ENCODE results near the gene RASGRF2. TPM values are rescaled to one million over a fixed set of nuclear protein-coding genes. Genes with fewer than 3 reads are reported as not detected.

Gene RASGRF2
- total RNA-seq, 4 donors from 2014 or later: 3.3 to 26.4 (median 12.3) TPM

DNA sequence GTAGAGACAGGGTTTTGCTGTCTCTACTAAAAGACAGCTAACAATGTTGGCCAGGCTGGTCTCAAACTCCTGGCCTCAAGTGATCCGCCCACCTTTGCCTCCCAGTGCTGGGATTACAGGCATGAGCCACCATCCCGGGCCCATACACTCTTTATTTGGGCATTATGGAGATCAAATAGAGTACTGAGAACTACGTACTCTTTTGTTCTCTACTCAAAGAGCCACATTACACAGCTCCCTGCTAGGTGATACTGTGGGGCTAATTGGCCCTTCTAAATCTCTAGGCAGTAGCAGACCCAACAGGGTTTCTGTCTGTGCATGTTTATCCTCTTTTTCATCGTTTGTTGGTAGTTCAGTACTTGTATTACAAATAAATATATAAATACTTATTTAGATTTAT lies 289.1 kb downstream of the RASGRF2 start:
- H3K4me1 ChIP-seq: no peaks in the 10 kb centered on the region
- no peaks in the 10 kb centered on the region for H3K9me3 ChIP-seq
- no peak overlapping the region for H3K4me3 ChIP-seq
- no peak overlapping the region for H3K27ac ChIP-seq
- H3K36me3 ChIP-seq: no peaks in the 10 kb centered on the region
- intact Hi-C loops (cut with DNase I; ENCODE audit: low total_unique reads): no loop called here
- no peak for TF ChIP-seq POLR2A (IDR thresholded peaks at IDR 0.05)
- TF ChIP-seq, protein P1, sequence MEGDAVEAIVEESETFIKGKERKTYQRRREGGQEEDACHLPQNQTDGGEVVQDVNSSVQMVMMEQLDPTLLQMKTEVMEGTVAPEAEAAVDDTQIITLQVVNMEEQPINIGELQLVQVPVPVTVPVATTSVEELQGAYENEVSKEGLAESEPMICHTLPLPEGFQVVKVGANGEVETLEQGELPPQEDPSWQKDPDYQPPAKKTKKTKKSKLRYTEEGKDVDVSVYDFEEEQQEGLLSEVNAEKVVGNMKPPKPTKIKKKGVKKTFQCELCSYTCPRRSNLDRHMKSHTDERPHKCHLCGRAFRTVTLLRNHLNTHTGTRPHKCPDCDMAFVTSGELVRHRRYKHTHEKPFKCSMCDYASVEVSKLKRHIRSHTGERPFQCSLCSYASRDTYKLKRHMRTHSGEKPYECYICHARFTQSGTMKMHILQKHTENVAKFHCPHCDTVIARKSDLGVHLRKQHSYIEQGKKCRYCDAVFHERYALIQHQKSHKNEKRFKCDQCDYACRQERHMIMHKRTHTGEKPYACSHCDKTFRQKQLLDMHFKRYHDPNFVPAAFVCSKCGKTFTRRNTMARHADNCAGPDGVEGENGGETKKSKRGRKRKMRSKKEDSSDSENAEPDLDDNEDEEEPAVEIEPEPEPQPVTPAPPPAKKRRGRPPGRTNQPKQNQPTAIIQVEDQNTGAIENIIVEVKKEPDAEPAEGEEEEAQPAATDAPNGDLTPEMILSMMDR (IDR thresholded peaks at IDR 0.05): no peak
- H3K27me3 ChIP-seq: no peaks in the 10 kb centered on the region
- DNase-seq: no peak

DNA sequence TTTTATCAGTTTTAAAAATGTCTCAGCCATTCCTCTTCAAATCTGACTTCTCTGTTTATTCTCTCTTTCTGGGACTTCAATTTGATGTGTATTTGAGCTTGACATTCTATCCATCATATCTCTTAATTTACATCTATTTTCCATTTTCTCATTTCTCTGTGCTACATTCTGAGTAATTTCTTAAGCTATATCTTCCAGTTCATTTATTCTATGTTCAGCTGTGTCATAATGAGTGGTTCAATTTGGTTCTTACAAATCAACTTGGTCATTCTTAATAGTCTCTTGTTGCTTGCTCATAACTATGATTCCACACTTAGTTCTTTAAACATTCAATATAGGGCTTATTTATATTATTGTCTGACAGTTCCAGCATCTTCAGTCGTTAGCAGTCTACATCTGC lies 289.8 kb downstream of the RASGRF2 start:
- intact Hi-C loops (cut with DNase I; ENCODE audit: low total_unique reads): no loop called here
- H3K9me3 ChIP-seq: no peaks in the 10 kb centered on the region
- no peaks in the 10 kb centered on the region for H3K4me1 ChIP-seq
- H3K4me3 ChIP-seq: no peak overlapping the region
- no peak for DNase-seq
- H3K27ac ChIP-seq: no peak overlapping the region
- H3K36me3 ChIP-seq: no peaks in the 10 kb centered on the region
- no peaks in the 10 kb centered on the region for H3K27me3 ChIP-seq
- TF ChIP-seq, protein P1 (IDR thresholded peaks at IDR 0.05): no peak
- TF ChIP-seq POLR2A (IDR thresholded peaks at IDR 0.05): no peak

DNA sequence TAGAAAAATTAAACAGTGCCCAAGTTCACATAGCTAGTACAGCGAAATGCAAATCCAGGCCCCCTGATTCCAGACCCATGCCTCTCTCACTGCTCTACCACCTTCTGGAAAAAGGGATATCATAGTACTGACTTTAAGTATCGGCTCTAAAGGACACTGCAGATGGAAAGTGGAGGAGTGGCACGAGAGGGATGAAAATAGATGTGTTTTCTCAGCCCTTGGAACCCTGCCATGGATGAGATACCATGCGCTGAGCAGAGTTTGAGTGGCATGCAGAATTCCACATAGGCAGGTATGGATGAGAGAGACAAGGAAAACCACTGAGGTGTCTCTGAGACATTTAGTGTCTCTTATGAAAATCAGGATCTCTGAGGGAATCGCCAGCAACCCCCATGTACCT lies 291.8 kb downstream of the RASGRF2 start:
- Histone ChIP-seq H3K9me3 (no peaks in the 10 kb centered on the region), H3K4me1 (no peaks in the 10 kb centered on the region), H3K27ac (no peak overlapping the region), H3K4me3 (no peak overlapping the region), H3K27me3 (no peaks in the 10 kb centered on the region), H3K36me3 (no peaks in the 10 kb centered on the region)
- no peak for DNase-seq
- no peak for TF ChIP-seq POLR2A (IDR thresholded peaks at IDR 0.05)
- TF ChIP-seq, protein P1 (IDR thresholded peaks at IDR 0.05): no peak
- intact Hi-C loops (cut with DNase I; ENCODE audit: low total_unique reads): no loop called here

DNA sequence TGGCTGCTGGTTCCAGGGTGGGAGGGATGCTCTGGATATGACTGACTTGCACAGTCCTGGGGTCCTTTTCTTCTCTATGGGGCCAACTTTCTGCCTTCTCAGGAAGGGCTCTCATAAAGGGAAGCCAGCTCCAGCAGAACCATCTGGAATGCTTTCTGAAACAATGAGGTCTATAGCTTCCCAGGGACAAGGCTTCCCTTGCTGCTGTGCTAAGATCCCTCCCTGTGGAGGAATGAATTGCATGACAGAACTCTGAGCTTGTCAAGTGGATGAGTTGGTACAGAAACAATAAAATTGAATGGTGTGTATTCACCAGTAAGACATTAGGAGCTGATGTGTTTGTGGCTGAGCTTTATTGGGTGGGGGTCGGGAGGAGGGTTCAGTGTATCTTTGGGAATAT lies 292.7 kb downstream of the RASGRF2 start:
- Histone ChIP-seq H3K36me3 (no peaks in the 10 kb centered on the region), H3K9me3 (no peaks in the 10 kb centered on the region), H3K4me3 (no peak overlapping the region), H3K27ac (no peak overlapping the region), H3K27me3 (no peaks in the 10 kb centered on the region), H3K4me1 (no peaks in the 10 kb centered on the region)
- TF ChIP-seq POLR2A (IDR thresholded peaks at IDR 0.05): no peak
- TF ChIP-seq, protein P1 (IDR thresholded peaks at IDR 0.05): no peak
- DNase-seq: no peak
- intact Hi-C loops (cut with DNase I; ENCODE audit: low total_unique reads): no loop called here

DNA sequence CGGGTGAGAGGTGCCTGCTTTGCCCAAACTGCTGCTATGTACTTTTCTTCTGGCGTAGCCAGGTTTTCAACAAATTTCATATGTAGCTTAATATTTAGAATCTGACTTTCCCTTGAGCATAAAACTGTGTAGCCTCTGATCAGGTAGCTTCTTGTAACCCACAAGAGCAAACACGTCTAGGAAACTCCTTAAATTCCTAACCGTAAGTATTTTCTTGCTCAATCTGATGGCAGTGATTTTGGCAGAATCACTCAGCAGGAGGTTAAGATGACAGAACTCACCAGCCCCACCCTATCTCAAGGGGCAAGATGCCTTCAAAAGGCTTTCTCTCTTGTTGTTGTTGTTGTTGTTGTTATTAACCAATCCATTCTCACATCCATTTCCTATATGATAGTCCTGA lies 293.7 kb downstream of the RASGRF2 start:
- H3K27me3 ChIP-seq: no peaks in the 10 kb centered on the region
- H3K9me3 ChIP-seq: no peaks in the 10 kb centered on the region
- no peaks in the 10 kb centered on the region for H3K36me3 ChIP-seq
- no peak for TF ChIP-seq POLR2A (IDR thresholded peaks at IDR 0.05)
- TF ChIP-seq, protein P1 (IDR thresholded peaks at IDR 0.05): no peak
- H3K27ac ChIP-seq: no peak overlapping the region
- no peak overlapping the region for H3K4me3 ChIP-seq
- no peak for DNase-seq
- intact Hi-C loops (cut with DNase I; ENCODE audit: low total_unique reads): no loop called here
- no peaks in the 10 kb centered on the region for H3K4me1 ChIP-seq

Data from uterus (tissue), 4 donors.